Heart right ventricle (tissue), 16 donors: ENCODE data around the gene TSC2. TPM values are rescaled to one million over a fixed set of nuclear protein-coding genes. Genes with fewer than 3 reads are reported as not detected.
A peak's percentile ranks its signal among the peaks of the same experiment; 100 is the strongest.
"Not testable (repeated sequence)": the region's sequence is repeated elsewhere in the genome, so short reads cannot be mapped to it uniquely, and the experiment has no call there.

Source experiments
- ATAC-seq, 8 donors: fragments of 200-7000 bp; cut with Tn5 transposase; one replicate each; pipeline ENCODE4 v1.9.1; 2020; ENCODE audit warnings: mild to moderate bottlenecking in 8 of 8, moderate library complexity in 8 of 8, moderate number of reproducible peaks in 1 of 8
- DNase-seq, 2 donors: peaks; one replicate each; pipeline ENCODE4 v3.0.0-alpha.2; 2020
- H3K27ac ChIP-seq, 10 donors: fragments of 200-600 bp; sonication (generic) in 2 of 10; one replicate each; pipeline versions ENCODE4 v1.5.0 to v1.8.0; 2020 to 2022; ENCODE audit warnings: mild to moderate bottlenecking in 3 of 10
- H3K27me3 ChIP-seq, 7 donors: fragments of 200-600 bp; one replicate each; pipeline ENCODE4 v1.8.0; 2021 to 2022; ENCODE audit warnings: mild to moderate bottlenecking in 2 of 7
- H3K36me3 ChIP-seq, 9 donors: fragments of 200-600 bp; sonication (generic) in 1 of 9; one replicate each; pipeline versions ENCODE4 v1.5.0 to v1.8.0; 2020 to 2022; ENCODE audit warnings: mild to moderate bottlenecking in 2 of 9
- H3K4me1 ChIP-seq, 9 donors: fragments of 200-600 bp; sonication (generic) in 1 of 9; one replicate each; pipeline versions ENCODE4 v1.5.0 to v1.8.0; 2020 to 2022; ENCODE audit warnings: mild to moderate bottlenecking in 4 of 9
- H3K4me3 ChIP-seq, 10 donors: fragments of 200-600 bp; sonication (generic) in 2 of 10; one replicate each; pipeline versions ENCODE4 v1.5.0 to v1.8.0; 2020 to 2022; ENCODE audit warnings: mild to moderate bottlenecking in 7 of 10, moderate library complexity in 2 of 10
- H3K9me3 ChIP-seq, 11 donors: fragments of 200-600 bp in 10 of 11; sonication (generic) in 2 of 11; one replicate each; pipeline versions ENCODE4 v1.5.0 to v1.8.0; 2013 to 2022; ENCODE audit warnings: mild to moderate bottlenecking in 2 of 11, control low read depth in 1 of 11, moderate library complexity in 1 of 11
- CTCF ChIP-seq, 9 donors: fragments of 200-600 bp; sonication (generic) in 2 of 9; IDR thresholded peaks; one replicate each; pipeline versions ENCODE4 v1.5.0 to v1.8.0; 2021 to 2022; ENCODE audit warnings: antibody characterized with exemption in 9 of 9, mild to moderate bottlenecking in 5 of 9, moderate library complexity in 1 of 9
- WGBS, 2 donors: extraction: QIAGEN DNeasy Blood & Tissue Kit; methylation state at CpG; one replicate each; pipeline ENCODE4 v1.1.7; 2013; ENCODE audit warnings: inconsistent platforms in 1 of 2; 5-methylcytosine and 5-hydroxymethylcytosine counted together
- intact Hi-C, 10 donors: fragments of 100-400 bp; cut with DNase I; formaldehyde crosslinking; loops; one replicate each; pipeline versions ENCODE4 v1.11.1 to v1.14.2; 2022
- polyA plus RNA-seq, 2 donors: library from polyadenylated mRNA; stranded (reverse); fragments of 200-250 nt; gene quantifications; one replicate each; pipeline ENCODE4 v1.2.3, GENCODE V29; 2013
- total RNA-seq, 10 donors: library from RNA; stranded (reverse); fragmentation: NEBNext Ultra II Directional in 3 of 10; extraction: Animal tissue kit (Norgen Biotek cat#: 25700) in 3 of 10; gene quantifications; one replicate each; pipeline versions ENCODE4 v1.2.1 to v1.2.4, GENCODE V29; 2021 to 2023
- donor health status: Arrhythmogenic right ventricular cardiomyopathy.
- donor health status: ischemic (EF 13 %, LVEDD 7.1; RV severe dilation, severe dysfunction).
- donor health status: healthy with polysubstance abuse.
- donor health status: DM: no; HTN: yes; CAD: no.
- donor health status: DM: no; HTN: no; CAD: no.
- donor health status: ischemic (EF 25% LVEDD 6.9; RV normal size, moderate dysfunction).
- donor health status: ischemic (EF 25% LVEDD 5.7; RV mildly dilated, moderate dysfunction).
- donor health status: healthy.
- donor health status: DM: yes; HTN: yes; CAD: no.
- donor health status: Ischemic cardiomyopathy.
- donor health status: ischemic (EF 35%, LVEDD 5.7; RV mildly dilated, moderate dysfunction).
- donor health status: nonischemic (EF 11% LVEDD 7.7; RV severe dilation, severe dysfunction).
- donor health status: DM: yes; HTN: yes; CAD: no.
- donor health status: PGD.
- donor health status: ischemic (EF 29% LVEDD 5.4; RV normal size, mild dysfunction).
- donor health status: nonischemic (EF 23%, LVEDD 6.1; RV moderate dilation, normal function).

TSC2 gene
- total and polyA plus RNA-seq, 12 donors: 28.8 to 87.0 (median 71.5) TPM

DNA sequence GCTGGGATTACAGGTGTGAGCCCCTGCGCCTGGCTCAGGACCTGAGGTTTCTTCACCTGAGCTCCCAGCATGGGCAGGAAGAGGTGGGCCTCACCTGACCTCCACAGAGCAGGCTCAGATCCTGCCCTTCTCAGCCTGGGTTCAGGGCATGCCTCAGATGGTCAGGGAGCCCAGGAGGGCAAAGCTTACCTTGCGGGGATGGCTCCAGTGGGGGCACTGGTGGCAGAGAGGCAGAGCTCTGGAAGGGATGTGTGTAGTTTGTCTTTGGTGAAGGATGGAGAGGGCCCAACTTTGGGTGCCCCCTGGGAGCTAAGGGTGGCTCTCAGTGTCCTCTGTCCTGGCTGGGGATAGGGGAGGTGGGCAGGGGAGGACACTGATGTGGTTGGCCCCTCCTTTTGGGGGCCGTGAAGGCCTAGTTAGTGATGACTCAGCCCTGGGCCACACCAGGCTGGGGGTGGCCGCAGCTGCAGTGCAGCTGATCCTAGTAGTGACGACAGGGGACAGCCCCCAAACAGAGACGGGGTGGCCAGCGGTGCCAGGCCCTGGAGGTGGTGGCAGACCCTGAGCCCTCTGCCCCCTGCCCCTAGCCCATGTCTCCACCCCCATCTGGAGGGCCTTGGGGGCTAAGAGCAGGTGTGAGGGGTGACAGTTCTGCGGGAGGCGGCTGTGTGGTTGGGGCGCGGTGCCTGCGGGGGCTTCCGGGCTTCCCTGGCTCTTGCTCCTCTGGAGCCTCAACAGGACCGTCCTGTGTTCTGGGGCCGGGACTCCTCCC lies 15.3 kb upstream of the TSC2 start:
- ATAC-seq (peak; percentile 18 to 51 (median 40)), DNase-seq (no peak)
- H3K27me3 ChIP-seq: peaks cover 0 to 14% (median 0%) of the 10 kb centered on the region in 7 donors
- peak overlapping the region in 9 of 10 donors; percentile 52 to 94 (median 84) for H3K4me3 ChIP-seq
- H3K27ac ChIP-seq: peak overlapping the region; percentile 88 to 98 (median 95)
- TF ChIP-seq CTCF (IDR thresholded peaks at IDR 0.05): no peak
- H3K36me3 ChIP-seq: peaks cover 0 to 59% (median 7%) of the 10 kb centered on the region in 9 donors
- intact Hi-C loops: loop anchor here in 1 of 10 donors (10.0 kb wide), 1 partner anchor 488 kb away; no protein-coding TSS in a partner anchor
- peaks cover 24 to 94% (median 78%) of the 10 kb centered on the region in 9 donors for H3K4me1 ChIP-seq
- 51 to 55% methylated on average over 10 to 15 of the region's 15 CpGs for WGBS, 2 donors
- no peaks in the 10 kb centered on the region for H3K9me3 ChIP-seq

GRCh38 chr16:2033057-2033908 lies 14.5 kb upstream of the TSC2 start:
- H3K4me3 ChIP-seq: peak overlapping the region; percentile 52 to 94 (median 81)
- peaks cover 31 to 94% (median 80%) of the 10 kb centered on the region in 9 donors for H3K4me1 ChIP-seq
- no peaks in the 10 kb centered on the region for H3K9me3 ChIP-seq
- intact Hi-C loops: loop anchor here in 1 of 10 donors (10.0 kb wide), 1 partner anchor 488 kb away; no protein-coding TSS in a partner anchor
- peak overlapping the region; percentile 88 to 98 (median 95) for H3K27ac ChIP-seq
- peaks cover 0 to 6% (median 0%) of the 10 kb centered on the region in 7 donors for H3K27me3 ChIP-seq
- peak; percentile 23 to 73 (median 56) for ATAC-seq
- DNase-seq: peak; percentile 79 to 81
- TF ChIP-seq CTCF (IDR thresholded peaks at IDR 0.05): no peak
- WGBS, 2 donors: 25 to 34% methylated on average over 37 of the region's 37 CpGs
- H3K36me3 ChIP-seq: peaks cover 0 to 66% (median 9%) of the 10 kb centered on the region in 9 donors

GRCh38 chr16:2033909-2034695 lies 13.7 kb upstream of the TSC2 start:
- Histone ChIP-seq H3K27ac (peak overlapping the region; percentile 88 to 98 (median 96)), H3K4me3 (peak overlapping the region; percentile 52 to 94 (median 81)), H3K4me1 (peaks cover 36 to 94% (median 80%) of the 10 kb centered on the region in 9 donors), H3K36me3 (peaks cover 0 to 72% (median 13%) of the 10 kb centered on the region in 9 donors)
- H3K27me3 ChIP-seq, ATAC-seq, H3K9me3 ChIP-seq: not testable (repeated sequence)
- peak in 1 of 2 donors; percentile 33 for DNase-seq
- intact Hi-C loops: loop anchor here in 1 of 10 donors (10.0 kb wide), 1 partner anchor 489 kb away; no protein-coding TSS in a partner anchor
- 39 to 46% methylated on average over 14 to 16 of the region's 32 CpGs for WGBS, 2 donors

DNA sequence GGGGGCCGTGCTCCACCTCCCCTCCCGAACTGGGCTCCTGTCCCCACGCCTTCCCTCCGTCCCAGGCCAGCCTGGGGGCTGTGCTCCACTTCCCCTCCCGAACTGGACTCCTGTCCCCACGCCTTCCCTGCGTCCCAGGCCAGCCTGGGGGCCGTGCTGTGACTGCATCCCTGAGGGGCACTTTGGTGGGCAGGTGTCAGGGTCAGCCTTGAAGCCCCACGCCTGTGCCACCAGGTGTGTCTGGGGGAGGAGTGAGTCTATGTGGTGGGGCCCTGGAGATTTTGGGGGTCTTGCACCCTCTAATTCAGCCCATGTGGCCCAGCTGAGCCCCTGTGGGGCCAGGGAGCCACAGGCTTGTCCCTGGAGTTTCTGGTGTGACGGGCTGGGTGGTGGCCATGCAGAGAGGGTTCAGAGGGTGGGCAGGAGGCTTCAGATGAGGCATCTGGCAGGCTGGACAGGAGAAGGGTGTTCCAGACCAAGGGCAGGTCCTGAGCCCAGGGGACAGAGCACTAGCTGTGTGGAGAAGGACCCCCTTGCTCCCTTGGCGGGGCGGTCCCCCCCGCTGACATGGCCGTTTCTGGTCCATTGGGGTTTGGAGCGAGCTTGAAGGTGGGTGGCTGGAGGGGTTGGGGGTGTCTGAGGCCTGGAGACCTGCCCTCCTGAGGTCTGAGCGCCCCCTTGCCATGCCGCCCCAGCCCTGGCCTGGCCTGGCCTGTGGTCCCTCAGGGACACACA lies 12.9 kb upstream of the TSC2 start:
- ATAC-seq (no peak), DNase-seq (peak in 1 of 2 donors; percentile 53)
- Histone ChIP-seq H3K36me3 (peaks cover 0 to 66% (median 15%) of the 10 kb centered on the region in 9 donors), H3K27ac (peak overlapping the region; percentile 83 to 96 (median 93)), H3K9me3 (no peaks in the 10 kb centered on the region), H3K27me3 (no peaks in the 10 kb centered on the region), H3K4me1 (peaks cover 41 to 95% (median 81%) of the 10 kb centered on the region in 9 donors), H3K4me3 (peak overlapping the region; percentile 43 to 78 (median 61))
- intact Hi-C loops: loop anchor here in 1 of 10 donors (10.0 kb wide), 1 partner anchor 490 kb away; no protein-coding TSS in a partner anchor
- WGBS, 2 donors: 52 to 59% methylated on average over 15 to 16 of the region's 17 CpGs
- TF ChIP-seq CTCF (IDR thresholded peaks at IDR 0.05): no peak
